IMR-90 (cell line): ENCODE results near the gene ZG16. TPM values are rescaled to one million over a fixed set of nuclear protein-coding genes. Genes with fewer than 3 reads are reported as not detected.

Source experiments
- ATAC-seq: fragments of 200-7000 bp; cut with Tn5 transposase; 2 replicates; pipeline ENCODE4 v1.9.1; 2020; ENCODE audit warnings: low read depth, mild to moderate bottlenecking, moderate library complexity
- BruUV-seq: library from RNA; stranded (reverse); fragments of 400-500 nt; replicated peaks from 2 replicates; lab custom pipeline; 2021; lab: Mats Ljungman, UMichigan
- CTCF ChIA-PET: fragments of 300-600 bp; formaldehyde crosslinking; extraction: SDS; loops from one replicate; lab custom pipeline; 2021; ENCODE audit warnings: antibody characterized with exemption; lab: Yijun Ruan, JAX
- POLR2A ChIA-PET: fragments of 300-600 bp; sonication (Branson Sonifier 250); formaldehyde crosslinking; loops from one replicate; lab custom pipeline; 2022; ENCODE audit warnings: antibody characterized with exemption; ENCODE audit not compliant: unreplicated experiment; lab: Charles Lee
- DNase-seq: peaks from one replicate; pipeline ENCODE4 v3.0.0; 2013
- H2AFZ ChIP-seq: replicated peaks from 2 replicates; pipeline ENCODE3; 2013; ENCODE audit warnings: low read length, mild to moderate bottlenecking; ENCODE audit not compliant: poor library complexity
- H2AK5ac ChIP-seq: 2 replicates; pipeline ENCODE4 v1.6.1; 2013; ENCODE audit warnings: low read depth, low read length, inconsistent platforms
- H2AK9ac ChIP-seq: replicated peaks from 2 replicates; pipeline ENCODE3; 2013; ENCODE audit warnings: mild to moderate bottlenecking, low read depth, low read length, moderate library complexity; ENCODE audit not compliant: poor library complexity
- H2BK120ac ChIP-seq: 2 replicates; pipeline ENCODE4 v1.6.1; 2013; ENCODE audit warnings: low read depth, low read length, inconsistent platforms
- H2BK15ac ChIP-seq: 3 replicates; pipeline ENCODE4 v1.6.1; 2013; ENCODE audit warnings: low read depth, low read length, inconsistent platforms
- H2BK20ac ChIP-seq: 2 replicates; pipeline ENCODE4 v1.6.1; 2013; ENCODE audit warnings: low read depth, mild to moderate bottlenecking, inconsistent platforms, low read length, moderate library complexity
- H2BK5ac ChIP-seq: 2 replicates; pipeline ENCODE4 v1.6.1; 2013; ENCODE audit warnings: mild to moderate bottlenecking, low read depth, low read length, inconsistent platforms; ENCODE audit not compliant: poor library complexity, severe bottlenecking
- H3K14ac ChIP-seq: replicated peaks from 2 replicates; pipeline ENCODE4 v1.6.1; 2013; ENCODE audit warnings: low read depth, low read length, inconsistent platforms
- H3K18ac ChIP-seq: 2 replicates; pipeline ENCODE4 v1.6.1; 2013; ENCODE audit warnings: low read depth, low read length, control low read depth
- H3K23ac ChIP-seq: 2 replicates; pipeline ENCODE4 v1.6.1; 2013; ENCODE audit warnings: low read depth, low read length, inconsistent platforms
- H3K27ac ChIP-seq: 2 replicates; pipeline ENCODE4 v1.5.1; 2013; ENCODE audit warnings: mild to moderate bottlenecking, control low read depth, low read length; ENCODE audit not compliant: insufficient read depth
- H3K27me3 ChIP-seq: 2 replicates; pipeline ENCODE4 v1.6.1; 2013; ENCODE audit warnings: low read length; ENCODE audit not compliant: control insufficient read depth, insufficient read depth
- H3K36me3 ChIP-seq: 2 replicates; pipeline ENCODE4 v1.6.1; 2013; ENCODE audit warnings: low read length, mixed read lengths; ENCODE audit not compliant: control insufficient read depth, insufficient read depth
- H3K4ac ChIP-seq: 2 replicates; pipeline ENCODE4 v1.6.1; 2013; ENCODE audit warnings: low read depth, low read length, inconsistent platforms
- H3K4me1 ChIP-seq: 2 replicates; pipeline ENCODE4 v1.6.1; 2013; ENCODE audit warnings: low read length, mixed read lengths; ENCODE audit not compliant: control insufficient read depth, insufficient read depth
- H3K4me2 ChIP-seq: 2 replicates; pipeline ENCODE4 v1.6.1; 2013; ENCODE audit warnings: low read depth, mild to moderate bottlenecking, control low read depth, low read length, moderate library complexity
- H3K4me3 ChIP-seq: 2 replicates; pipeline ENCODE4 v1.5.1; 2013; ENCODE audit warnings: low read depth, mild to moderate bottlenecking, control low read depth, low read length, moderate library complexity; ENCODE audit not compliant: insufficient read depth
- H3K56ac ChIP-seq: 2 replicates; pipeline ENCODE4 v1.6.1; 2013; ENCODE audit warnings: low read length, inconsistent platforms; ENCODE audit not compliant: insufficient read depth; ENCODE audit errors: extremely low read depth
- H3K79me1 ChIP-seq, 2 experiments: 2 replicates each; pipeline ENCODE4 v1.6.1; 2013; ENCODE audit warnings: low read length in 2 of 2, inconsistent platforms in 1 of 2, low read depth in 1 of 2
- H3K9ac ChIP-seq: 2 replicates; pipeline ENCODE4 v1.6.1; 2013; ENCODE audit warnings: low read depth, low read length, control low read depth
- H3K9me1 ChIP-seq: 2 replicates; pipeline ENCODE4 v1.6.1; 2013; ENCODE audit warnings: low read length, inconsistent platforms; ENCODE audit not compliant: insufficient read depth
- H3K9me3 ChIP-seq: 2 replicates; pipeline ENCODE4 v1.6.1; 2013; ENCODE audit warnings: low read length; ENCODE audit not compliant: control insufficient read depth, insufficient read depth
- H4K20me1 ChIP-seq: 2 replicates; pipeline ENCODE4 v1.6.1; 2013; ENCODE audit warnings: low read length, inconsistent platforms; ENCODE audit not compliant: insufficient read depth
- H4K5ac ChIP-seq: 2 replicates; pipeline ENCODE4 v1.6.1; 2013; ENCODE audit warnings: mild to moderate bottlenecking, low read depth, low read length, control low read depth
- H4K8ac ChIP-seq, 2 experiments: 2 replicates each; pipeline ENCODE4 v1.6.1; 2013; ENCODE audit warnings: low read depth in 2 of 2, low read length in 2 of 2, control low read depth in 1 of 2, inconsistent platforms in 1 of 2
- H4K91ac ChIP-seq: 2 replicates; pipeline ENCODE4 v1.6.1; 2013; ENCODE audit warnings: low read depth, low read length, inconsistent platforms; ENCODE audit not compliant: insufficient read depth
- BHLHE40 ChIP-seq: fragments of 150-350 bp; IDR thresholded peaks from 2 replicates; pipeline ENCODE4 v1.6.1; 2016; ENCODE audit warnings: mild to moderate bottlenecking, low read depth, low read length
- CHD1 ChIP-seq: IDR thresholded peaks from 2 replicates; pipeline ENCODE4 v1.6.1; 2012; ENCODE audit warnings: low read depth, low read length, improper control_type of control experiment
- CTCF ChIP-seq: conservative IDR thresholded peaks from 2 replicates; pipeline ENCODE4 v1.5.1; 2012; ENCODE audit warnings: mild to moderate bottlenecking, low read depth, low read length, improper control_type of control experiment
- FOS ChIP-seq: fragments of 150-350 bp; IDR thresholded peaks from 2 replicates; pipeline ENCODE4 v1.6.1; 2016; ENCODE audit warnings: low read depth, low read length
- MAZ ChIP-seq: IDR thresholded peaks from 2 replicates; pipeline ENCODE4 v1.6.1; 2012; ENCODE audit warnings: low read depth, mild to moderate bottlenecking, low read length, improper control_type of control experiment, moderate library complexity, borderline replicate concordance
- MXI1 ChIP-seq: IDR thresholded peaks from 2 replicates; pipeline ENCODE4 v1.6.1; 2012; ENCODE audit warnings: low read depth, mild to moderate bottlenecking, low read length, moderate library complexity, borderline replicate concordance
- NFE2L2 ChIP-seq: fragments of 150-350 bp; IDR thresholded peaks from 2 replicates; pipeline ENCODE4 v1.6.1; 2016; ENCODE audit warnings: low read depth, mild to moderate bottlenecking, low read length
- RAD21 ChIP-seq: IDR thresholded peaks from 2 replicates; pipeline ENCODE4 v1.6.1; 2012; ENCODE audit warnings: low read length, improper control_type of control experiment
- RFX5 ChIP-seq: IDR thresholded peaks from 2 replicates; pipeline ENCODE4 v1.8.0; 2012; ENCODE audit warnings: low read depth, mild to moderate bottlenecking, low read length, moderate library complexity
- WGBS, 2 experiments: methylation state at CpG; one replicate each; pipeline versions ENCODE4 v1.1.5 to v1.1.7; 2013; ENCODE audit warnings: missing lambda C conversion rate in 2 of 2; ENCODE audit not compliant: insufficient read length in 1 of 2; ENCODE audit errors: extremely low coverage in 2 of 2; 5-methylcytosine and 5-hydroxymethylcytosine counted together
- dilution Hi-C: fragments of 300-500 bp; cut with HindIII; formaldehyde crosslinking; loops from one replicate; pipeline ENCODE4 v1.14.3; 2018; ENCODE audit warnings: low sequenced_read_pairs; ENCODE audit not compliant: unreplicated experiment
- in situ Hi-C: fragments of 300-500 bp; cut with MboI; formaldehyde crosslinking; loops from 3 replicates; pipeline ENCODE4 v1.14.3; 2019; ENCODE audit warnings: low sequenced_read_pairs, inconsistent platforms, mixed read lengths
- intact Hi-C: fragments of 100-400 bp; cut with micrococcal nuclease; formaldehyde crosslinking; loops from 2 replicates; pipeline ENCODE4 v1.10.0; 2022
- polyA plus RNA-seq, 3 experiments: library from polyadenylated mRNA; depleted of rRNA; stranded (reverse); fragments of >200 nt; gene quantifications; 2 replicates each; pipeline ENCODE4 v1.2.3, GENCODE V29; 2012; ENCODE audit warnings: low replicate concordance in 1 of 3
- total RNA-seq: library from RNA; depleted of rRNA; stranded (reverse); fragments of >200 nt; gene quantifications from 2 replicates; pipeline ENCODE4 v1.2.3, GENCODE V29; 2012
- TF ChIP-seq, protein P1 (sequence below): fragments of 150-350 bp; IDR thresholded peaks from 2 replicates; pipeline ENCODE4 v1.6.1; 2016; ENCODE audit warnings: low read depth, mild to moderate bottlenecking, low read length, moderate library complexity, borderline replicate concordance

ZG16 gene
- total and polyA plus RNA-seq, 2 of the 4 experiments (the other 2 are of a cell fraction) = not detected

DNA sequence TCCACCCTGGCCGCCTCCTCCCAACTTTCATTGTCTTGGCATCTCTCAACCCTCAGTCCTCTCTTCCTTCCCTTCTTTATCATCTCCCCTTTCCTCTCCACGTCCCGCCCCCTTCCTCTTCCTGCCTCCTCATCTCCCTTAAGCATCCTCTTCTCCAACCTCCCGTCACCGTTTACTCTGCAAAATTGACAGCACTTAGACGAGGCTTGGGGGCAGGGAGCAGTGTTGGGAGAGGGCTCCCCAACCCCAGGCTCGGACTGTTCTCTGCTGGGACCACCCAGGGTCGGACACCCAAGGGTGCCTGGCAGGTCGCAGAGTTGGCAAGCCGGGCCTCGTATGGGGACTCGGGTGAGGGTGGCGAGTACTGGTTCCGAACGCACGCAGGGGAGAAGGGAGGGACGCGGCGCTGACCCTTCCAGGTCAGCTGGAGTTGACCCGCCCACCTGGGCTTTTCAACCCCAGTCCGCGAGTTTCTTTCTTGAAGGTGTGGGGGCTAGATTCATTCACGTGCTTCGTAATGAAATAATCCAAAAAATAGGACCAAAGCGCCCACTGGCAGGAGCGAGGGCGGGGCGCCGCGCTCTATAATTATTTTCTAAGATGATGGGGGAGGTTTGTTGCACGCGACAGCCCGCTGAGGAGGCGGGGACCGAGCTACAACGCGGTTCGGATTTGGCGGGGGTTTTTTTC, 37.1 kb downstream of the ZG16 start:
- Histone ChIP-seq H4K8ac (peak overlapping the region; percentile 6 to 81; a peak in 3 of 4 replicates), H2AK5ac (peak overlapping the region; percentile 84), H3K9me3 (no peaks in the 10 kb centered on the region), H4K20me1 (peaks cover 14% of the 10 kb centered on the region), H2AFZ (peak overlapping the region; percentile 83), H3K79me1 (peaks cover 18 to 62% of the 10 kb centered on the region in 2 experiments), H2AK9ac (peak overlapping the region; percentile 96), H2BK5ac (peak overlapping the region; percentile 77), H3K4ac (peak overlapping the region; percentile 72), H3K27ac (peak overlapping the region; percentile 71), H3K23ac (peak overlapping the region; percentile 65), H3K56ac (peak overlapping the region; percentile 38), H3K18ac (no peak overlapping the region), H2BK15ac (no peak overlapping the region; the same call in 2 of the 3 replicates), H3K4me2 (peak overlapping the region; percentile 74), H2BK20ac (peak overlapping the region; percentile 58; the same call in 1 of the 2 replicates), H4K91ac (peak overlapping the region; percentile 61; the same call in 1 of the 2 replicates), H3K27me3 (no peaks in the 10 kb centered on the region), H2BK120ac (peak overlapping the region; percentile 75), H4K5ac (peak overlapping the region; percentile 51), H3K9me1 (peaks cover 9% of the 10 kb centered on the region), H3K9ac (peak overlapping the region; percentile 61), H3K36me3 (peaks cover 8% of the 10 kb centered on the region), H3K4me1 (peaks cover 21% of the 10 kb centered on the region), H3K14ac (peak overlapping the region; percentile 71), H3K4me3 (peak overlapping the region; percentile 17)
- intact Hi-C loops (loop anchor here (5.0 kb wide), 1 partner anchor 207 kb away; the partner anchor contains the start of gene C16orf92), in situ Hi-C loops (no loop called here), dilution Hi-C loops (no loop called here)
- no peak for ATAC-seq
- peak; percentile 76 for TF ChIP-seq BHLHE40
- TF ChIP-seq, protein P1, sequence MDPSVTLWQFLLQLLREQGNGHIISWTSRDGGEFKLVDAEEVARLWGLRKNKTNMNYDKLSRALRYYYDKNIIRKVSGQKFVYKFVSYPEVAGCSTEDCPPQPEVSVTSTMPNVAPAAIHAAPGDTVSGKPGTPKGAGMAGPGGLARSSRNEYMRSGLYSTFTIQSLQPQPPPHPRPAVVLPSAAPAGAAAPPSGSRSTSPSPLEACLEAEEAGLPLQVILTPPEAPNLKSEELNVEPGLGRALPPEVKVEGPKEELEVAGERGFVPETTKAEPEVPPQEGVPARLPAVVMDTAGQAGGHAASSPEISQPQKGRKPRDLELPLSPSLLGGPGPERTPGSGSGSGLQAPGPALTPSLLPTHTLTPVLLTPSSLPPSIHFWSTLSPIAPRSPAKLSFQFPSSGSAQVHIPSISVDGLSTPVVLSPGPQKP = no peak
- no peak for TF ChIP-seq RAD21
- no peak for TF ChIP-seq CTCF
- TF ChIP-seq RFX5 = no peak
- no peak for TF ChIP-seq FOS
- TF ChIP-seq CHD1 = no peak
- TF ChIP-seq MAZ = no peak
- peak; percentile 10; the same call in 1 of the 2 replicates for TF ChIP-seq MXI1
- TF ChIP-seq NFE2L2 = no peak
- POLR2A ChIA-PET = interaction anchor here (0.7 kb wide), 1 partner anchor 51 kb away, joined by 15 read pairs; no protein-coding TSS in a partner anchor
- no peak for DNase-seq
- no TSS peak for BruUV-seq
- WGBS, 2 experiments = 17% methylated on average over 3 of the region's 39 CpGs; no CpG with 5 or more reads in 1 of the 2 experiments
- CTCF ChIA-PET = interaction anchor here (0.5 to 2.1 kb wide), 8 partner anchors 8 to 198 kb away, joined by 3 to 10 read pairs (median 4); partner anchors contain the start of genes HIRIP3 and INO80E
